Left lobe of liver (tissue), 2 donors: ENCODE results near the gene SIPA1. TPM values are rescaled to one million over a fixed set of nuclear protein-coding genes. Genes with fewer than 3 reads are reported as not detected.
A peak's percentile ranks its signal among the peaks of the same experiment; 100 is the strongest.
"Not testable (repeated sequence)": the region's sequence is repeated elsewhere in the genome, so short reads cannot be mapped to it uniquely, and the experiment has no call there.

Experiments used
- ATAC-seq: fragments of 200-7000 bp; cut with Tn5 transposase; one replicate; pipeline ENCODE4 v1.9.1; 2020; ENCODE audit warnings: mild to moderate bottlenecking, moderate library complexity
- DNase-seq: peaks from one replicate; pipeline ENCODE4 v3.0.0-alpha.2; 2020; ENCODE audit warnings: low spot score
- total RNA-seq: library from RNA; stranded (reverse); gene quantifications from one replicate; pipeline ENCODE4 v1.2.1, GENCODE V29; 2021
- donor health status: DM: no; HTN: no; CAD: no; lungs with moderate emphysema.
- donor health status: DM: no; HTN: yes; CAD: no.

Gene SIPA1
- total RNA-seq, 1 donor from 2014 or later, result 29.5 TPM

DNA sequence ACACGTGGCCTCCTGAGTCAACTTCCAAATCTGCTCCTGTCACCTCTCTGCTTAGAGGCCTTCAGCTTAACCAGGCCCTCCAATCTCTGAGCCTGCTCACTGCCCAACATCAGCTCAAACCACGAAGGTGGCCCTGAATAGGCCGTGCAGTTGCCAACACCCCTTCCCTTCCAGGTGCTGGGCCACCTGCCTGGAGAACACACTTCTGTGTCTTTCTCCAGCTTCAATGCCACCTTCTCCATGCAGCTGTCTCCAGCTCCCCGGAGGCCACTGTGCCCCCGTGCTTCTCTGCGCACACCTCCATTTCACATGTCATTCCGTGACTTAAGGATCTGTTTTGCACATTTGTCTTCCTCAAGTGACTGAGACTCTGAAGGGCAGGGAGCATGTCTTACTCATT, 19.5 kb downstream of the SIPA1 start:
- ATAC-seq (no peak), DNase-seq (no peak)

DNA sequence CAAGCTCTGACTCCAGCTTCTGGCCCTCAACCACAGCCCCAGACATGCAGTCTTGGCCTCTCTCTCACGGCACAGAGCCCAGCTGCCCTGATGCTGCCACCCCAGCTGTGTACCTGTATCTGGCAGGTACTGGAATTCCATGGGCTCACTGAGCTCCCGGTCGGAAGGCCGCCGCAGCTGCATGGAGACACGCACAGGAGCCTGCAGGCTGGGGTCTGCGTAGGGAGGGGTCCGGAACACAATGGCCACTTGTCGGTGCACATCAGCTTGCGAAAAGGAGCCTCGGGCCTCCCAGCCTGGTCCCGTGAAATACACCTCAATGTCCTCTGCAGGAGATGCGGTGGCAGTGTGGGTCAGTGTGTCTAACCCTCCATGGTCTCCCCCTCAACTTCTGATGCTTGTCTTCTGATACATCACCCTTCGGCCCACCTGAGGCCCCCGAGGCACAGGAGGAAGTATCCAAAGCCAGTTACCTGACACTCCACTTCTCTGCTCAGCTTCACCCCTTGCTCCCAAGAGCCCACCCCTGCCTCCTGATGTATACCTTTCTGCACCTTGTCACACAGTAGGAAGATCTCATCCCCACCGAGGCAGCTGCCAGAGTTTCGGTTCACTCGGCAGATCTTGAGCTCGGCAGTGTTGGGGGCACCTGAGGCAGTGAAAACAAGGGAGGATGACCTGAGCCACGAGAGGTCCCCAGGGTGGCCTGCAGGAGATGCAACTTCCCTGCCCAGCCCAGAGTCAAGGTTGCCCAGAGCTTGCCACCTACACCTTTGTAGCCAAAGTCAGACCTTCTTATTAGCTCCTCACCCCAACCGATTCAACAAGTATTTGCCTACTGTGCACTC, 20.5 kb downstream of the SIPA1 start:
- ATAC-seq, result no peak
- no peak for DNase-seq

DNA sequence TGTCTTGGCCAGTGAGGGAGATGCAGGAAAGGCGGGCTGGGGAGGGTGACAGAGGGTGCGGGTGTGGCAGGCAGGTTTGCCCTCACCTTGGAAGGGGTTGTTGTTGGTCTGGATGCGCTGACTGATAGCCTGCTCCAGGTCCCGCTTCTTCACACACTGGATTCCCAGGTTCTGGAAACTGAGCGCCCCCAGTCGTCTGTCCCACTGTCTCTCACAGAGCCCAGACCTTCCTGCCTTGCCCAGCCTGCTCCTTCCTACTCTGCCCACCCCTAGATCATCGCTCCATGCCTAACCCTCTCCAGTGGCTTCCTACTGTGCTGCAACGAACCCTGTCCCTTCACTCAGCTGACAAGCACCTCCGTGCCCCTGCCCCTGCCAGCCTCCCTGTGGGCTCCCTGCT, 22.1 kb downstream of the SIPA1 start:
- ATAC-seq (no peak), DNase-seq (no peak)

DNA sequence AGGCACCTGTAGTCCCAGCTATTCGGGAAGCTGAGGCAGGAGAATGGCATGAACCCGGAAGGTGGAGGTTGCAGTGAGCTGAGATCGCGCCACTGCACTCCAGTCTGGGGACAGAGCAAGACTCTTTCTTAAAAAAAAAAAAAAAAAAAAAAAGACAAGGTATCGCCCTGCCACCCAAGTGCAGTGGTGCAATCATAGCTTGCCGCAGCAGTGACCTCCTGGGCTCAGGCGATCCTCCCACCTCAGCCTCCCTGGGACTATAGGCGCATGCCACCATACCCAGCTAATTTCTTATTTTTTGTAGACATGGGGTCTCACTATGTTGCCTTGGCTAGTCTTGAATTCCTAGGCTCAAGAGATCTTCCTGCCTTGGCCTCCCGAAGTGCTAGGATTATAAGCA, 23.0 kb downstream of the SIPA1 start:
- not testable (repeated sequence) for DNase-seq, ATAC-seq

DNA sequence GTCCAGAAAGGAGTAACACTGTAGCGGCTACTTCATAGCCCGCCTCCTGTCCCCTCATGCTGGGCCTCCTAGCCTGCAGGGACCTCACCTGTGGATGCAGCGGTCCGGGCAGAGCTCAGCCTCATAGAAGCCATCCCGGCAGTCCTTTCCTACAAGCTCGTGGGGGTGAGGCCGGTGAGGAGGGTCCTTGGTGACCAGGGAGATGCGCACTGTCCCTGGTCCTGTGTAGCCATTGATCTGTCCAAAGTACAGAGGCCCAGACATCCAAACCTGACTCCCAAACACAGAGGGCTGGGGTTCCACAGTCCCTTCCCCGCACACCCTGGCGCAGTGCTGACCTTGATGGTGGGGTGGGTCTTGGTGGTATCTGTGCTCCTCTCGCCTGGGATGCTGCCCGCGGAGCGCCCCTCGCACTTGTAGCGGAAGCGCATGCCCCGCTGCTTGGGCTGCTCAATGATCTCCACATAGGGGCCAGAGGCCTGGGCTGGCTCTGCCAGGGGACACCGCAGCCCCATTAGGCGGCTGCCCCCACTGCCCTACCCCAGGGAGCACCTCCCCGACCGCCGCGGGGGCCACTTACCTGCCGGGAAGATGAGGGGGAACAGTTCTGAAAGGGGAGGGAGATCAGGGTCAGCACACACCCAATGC, 23.8 kb downstream of the SIPA1 start:
- peak; percentile 18 for ATAC-seq
- no peak for DNase-seq

DNA sequence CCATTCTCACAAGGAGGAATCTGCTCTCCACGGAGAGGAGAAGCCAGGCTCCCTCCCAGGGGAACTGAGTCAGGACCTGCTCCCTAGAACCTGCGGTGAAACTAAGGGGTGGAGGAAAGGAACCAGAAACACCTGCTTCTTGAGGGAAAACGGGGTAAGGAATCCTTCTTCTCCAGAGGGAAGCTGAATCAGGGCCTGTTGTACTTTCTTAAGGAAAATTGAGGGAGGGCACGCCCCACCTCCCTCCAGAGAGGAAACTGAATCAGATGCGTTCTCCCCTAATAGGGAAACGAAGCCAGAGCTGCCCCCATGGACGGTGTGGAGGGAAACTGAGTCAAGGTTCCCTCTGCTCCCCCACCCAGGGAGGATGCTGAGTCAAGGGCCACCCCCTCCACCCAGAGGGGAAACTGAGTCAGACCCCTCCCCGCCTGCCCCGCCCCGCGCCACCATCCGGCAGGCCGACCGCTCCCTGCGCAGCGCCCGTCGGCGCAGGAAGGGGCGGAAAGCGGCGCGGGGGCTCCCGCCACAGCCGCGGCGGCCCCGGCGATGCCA, 24.4 kb downstream of the SIPA1 start:
- peak; percentile 20 for ATAC-seq
- DNase-seq, result no peak

DNA sequence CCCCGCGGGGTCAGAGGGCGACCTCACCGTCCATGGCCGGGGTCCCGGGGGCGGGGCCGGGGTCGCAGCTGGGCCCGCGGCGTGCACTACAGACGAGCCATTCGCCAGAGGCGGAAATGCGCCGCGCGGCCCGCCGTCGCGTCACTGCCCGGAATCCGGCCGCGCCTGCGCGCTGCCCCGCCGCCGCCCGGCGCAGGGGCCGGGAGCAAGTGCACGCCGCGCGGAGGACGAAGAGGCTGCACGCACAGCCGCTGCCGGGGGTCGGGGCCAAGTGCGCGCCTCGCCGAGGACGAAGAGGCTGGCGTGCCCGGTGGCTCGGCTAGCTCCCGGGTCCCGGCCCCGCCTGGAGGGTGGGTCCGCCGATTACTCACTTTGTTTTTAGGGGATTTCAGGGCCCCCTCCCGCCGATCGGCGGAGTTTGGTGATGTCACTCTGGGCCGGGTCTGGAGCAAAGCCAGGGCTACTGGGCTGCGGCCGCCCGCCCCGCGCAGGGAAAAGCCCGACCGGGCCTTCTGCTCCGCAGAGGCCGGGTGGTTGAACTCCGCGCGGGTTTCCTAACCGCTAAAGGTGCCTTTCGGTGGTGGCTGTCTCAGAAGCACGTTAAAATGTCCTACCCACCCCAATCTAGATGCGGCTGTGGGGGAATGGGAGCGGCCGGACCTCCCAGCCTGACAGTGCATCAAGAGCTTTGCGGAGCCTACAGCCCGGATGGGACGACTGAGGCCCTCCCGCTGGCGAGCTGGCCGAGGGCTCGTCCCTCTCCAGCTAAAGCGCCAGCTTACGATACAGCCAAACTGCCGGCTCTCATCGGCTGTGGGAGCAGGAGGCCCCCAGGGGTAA, 25.1 kb downstream of the SIPA1 start, which contains the start of gene RELA:
TSS of gene RELA (minus strand) at position 118 of the 840 bp plus-strand sequence. CDS start at position 34, 84 bp downstream.
- DNase-seq (peak; percentile 94), ATAC-seq (peak; percentile 89)

DNA sequence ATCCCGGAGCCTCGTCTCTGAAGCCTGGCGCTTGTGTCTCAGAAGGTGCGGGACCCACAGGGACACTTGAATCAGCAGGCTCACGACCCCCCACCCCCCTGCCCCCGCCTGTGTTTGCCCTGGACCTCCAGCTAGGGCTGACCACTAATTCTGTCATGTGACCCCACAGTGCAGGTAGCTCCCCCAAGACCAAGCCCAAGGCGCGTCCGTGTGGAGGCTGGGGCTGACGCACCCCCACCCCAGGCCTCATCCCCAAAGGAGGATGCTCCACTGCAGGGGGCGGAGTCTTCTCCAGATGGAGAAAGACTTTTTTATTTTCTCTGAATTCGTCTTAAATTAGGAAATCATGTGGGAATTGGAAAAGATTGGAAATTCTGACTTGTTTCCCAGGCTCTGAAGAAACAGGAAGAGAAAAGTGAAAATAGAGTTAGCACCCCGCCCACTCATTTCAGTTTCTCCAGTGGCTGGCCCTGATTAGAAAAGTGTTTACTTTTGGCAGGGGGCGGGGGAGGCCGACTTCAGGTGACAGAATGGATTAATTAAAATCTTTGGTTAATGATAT, 25.8 kb downstream of the SIPA1 start:
- ATAC-seq (peak; percentile 25), DNase-seq (no peak)

DNA sequence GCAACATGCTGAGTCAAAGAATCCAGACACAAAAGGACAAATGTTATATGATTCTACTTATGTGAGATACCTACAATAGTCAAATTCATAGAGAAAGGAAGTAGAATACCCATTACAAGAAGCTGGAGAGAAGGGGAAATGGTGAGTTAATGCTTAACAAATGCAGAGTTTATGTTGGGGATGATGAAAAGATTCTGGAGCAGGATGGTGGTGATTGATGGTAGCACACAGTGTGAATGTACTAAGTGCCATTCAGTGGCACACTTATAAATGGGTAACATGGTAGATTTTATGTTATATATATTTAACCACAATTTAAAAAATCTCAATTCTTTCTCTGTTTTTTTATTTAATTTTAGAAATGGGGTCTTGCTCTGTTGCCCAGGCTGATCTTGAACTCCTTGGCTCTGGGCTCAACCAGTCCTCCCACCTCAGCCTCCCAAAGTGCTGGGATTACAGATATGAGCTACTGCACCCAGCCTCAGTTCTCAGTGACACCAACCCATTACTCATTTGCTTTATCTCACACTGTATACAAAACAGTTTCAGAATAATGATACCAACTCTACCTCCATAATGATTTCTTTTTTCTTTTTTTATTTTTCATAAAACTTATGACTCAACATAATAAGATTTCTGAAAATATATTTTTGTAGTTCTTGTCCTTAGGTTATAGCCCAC, 34.4 kb downstream of the SIPA1 start:
- ATAC-seq (no peak), DNase-seq (no peak)

DNA sequence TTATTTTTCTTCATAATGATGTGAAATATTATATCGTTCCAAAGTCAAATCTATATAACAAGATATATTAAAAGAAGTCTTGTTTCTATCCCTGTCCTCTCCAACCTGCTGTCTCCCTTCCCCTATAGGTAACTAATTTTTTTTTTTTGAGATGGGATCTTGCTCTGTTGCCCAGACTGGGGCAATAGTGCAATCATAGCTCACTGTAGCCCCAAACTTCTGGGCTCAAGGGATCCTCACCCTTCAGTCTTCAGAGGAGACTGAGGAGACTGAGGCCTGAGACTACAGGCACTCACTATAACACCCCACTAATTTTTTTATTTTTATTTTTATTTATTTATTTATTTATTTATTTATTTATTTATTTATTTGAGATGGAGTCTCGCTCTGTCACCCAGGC, 35.1 kb downstream of the SIPA1 start:
- no peak for DNase-seq
- no peak for ATAC-seq

DNA sequence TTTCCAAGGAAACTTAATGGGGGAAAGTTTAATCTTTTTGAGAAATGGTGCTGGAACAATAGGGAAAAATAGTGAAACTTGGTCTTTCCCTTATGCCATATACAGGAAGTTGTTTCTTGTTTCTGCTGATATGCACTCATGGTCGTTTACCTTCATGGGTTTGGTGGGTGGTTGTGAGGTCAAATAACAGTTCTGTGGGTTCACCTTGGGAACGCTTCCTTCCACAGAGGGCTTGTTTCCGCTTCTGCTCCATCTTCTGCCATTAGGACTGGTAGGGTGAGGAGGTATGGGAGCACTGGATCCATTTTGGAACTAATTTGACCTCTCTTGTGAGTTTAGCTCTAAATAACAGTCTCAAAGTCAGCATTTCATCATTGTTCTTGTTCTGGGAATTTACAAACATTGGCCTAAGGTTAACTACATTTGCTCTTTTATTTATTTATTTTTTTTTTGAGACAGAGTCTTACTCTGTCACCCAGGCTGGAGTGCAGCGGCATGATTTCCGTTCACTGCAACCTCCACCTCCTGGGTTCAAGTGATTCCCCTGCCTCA, 42.4 kb downstream of the SIPA1 start:
- ATAC-seq (peak; percentile 75), DNase-seq (no peak)

DNA sequence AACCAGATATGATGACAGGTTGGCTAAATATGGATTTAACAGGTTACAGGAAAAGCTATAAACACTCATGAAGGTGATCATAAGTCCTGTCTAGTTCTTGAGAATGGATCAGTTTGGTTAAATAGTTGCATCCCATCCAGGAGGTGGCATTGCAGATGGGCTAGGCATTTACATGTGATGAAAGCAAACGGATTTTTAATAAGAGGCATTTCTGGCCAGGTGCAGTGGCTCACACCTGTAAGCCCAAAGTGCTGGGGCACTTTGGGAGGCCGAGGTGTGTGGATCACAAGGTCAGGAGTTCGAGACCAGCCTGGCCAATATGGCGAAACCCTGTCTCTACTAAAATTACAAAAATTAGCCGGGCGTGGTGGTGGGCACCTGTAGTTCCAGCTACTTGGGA, 45.6 kb downstream of the SIPA1 start:
- DNase-seq, ATAC-seq: not testable (repeated sequence)

DNA sequence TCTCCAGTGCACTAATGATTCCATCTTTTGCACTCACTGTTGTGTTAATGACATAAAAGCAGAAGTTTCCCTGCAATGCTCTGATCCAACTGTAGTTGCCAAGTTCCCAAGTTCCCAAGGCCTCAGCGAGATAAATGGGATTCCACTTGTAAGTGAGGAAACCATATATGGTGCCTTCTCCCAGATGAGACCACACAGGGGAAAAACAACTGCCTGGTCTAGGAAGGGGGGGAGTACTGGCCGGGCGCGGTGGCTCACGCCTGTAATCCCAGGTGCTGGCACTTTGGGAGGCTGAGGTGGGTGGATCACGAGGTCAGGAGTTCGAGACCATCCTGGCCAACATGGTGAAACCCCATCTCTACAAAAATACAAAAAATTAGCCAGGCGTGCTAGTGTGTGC, 48.1 kb downstream of the SIPA1 start:
- ATAC-seq, result no peak
- DNase-seq, result no peak

DNA sequence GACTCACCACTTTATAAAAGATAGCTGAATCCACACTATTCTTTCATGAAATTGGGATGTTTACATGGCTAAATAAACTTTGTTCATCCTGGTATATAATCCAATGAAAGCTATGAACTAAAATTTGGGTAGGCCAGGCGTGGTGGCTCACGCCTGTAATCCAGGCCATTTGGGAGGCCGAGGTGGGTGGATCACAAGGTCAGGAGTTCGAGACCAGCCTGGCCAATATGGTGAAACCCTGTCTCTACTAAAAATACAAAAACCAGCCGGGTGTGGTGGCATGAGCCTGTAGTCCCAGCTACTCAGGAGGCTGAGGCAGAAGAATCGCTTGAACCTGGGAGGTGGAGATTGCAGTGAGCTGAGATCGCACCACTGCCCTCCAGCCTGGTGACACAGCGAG, 53.9 kb downstream of the SIPA1 start:
- not testable (repeated sequence) for ATAC-seq, DNase-seq

DNA sequence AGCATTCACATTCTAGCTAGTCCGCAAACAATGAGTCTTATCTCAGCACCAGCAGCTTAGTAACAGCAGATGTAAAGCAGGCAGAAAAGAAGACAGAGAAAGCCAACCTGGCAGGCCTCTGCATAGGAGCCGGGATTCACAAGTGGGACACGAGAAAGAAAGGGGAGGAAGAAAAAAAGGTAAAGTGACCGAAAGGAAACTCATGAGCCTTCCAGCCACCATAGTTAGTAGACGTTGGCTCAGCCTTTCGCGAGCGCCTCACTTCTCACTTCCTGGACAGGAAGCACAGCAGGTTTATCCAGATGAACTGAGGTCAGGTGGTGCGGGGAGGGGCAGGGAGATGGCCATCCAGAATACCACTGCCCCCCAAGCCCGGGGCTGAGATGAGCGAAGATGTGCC, 54.5 kb downstream of the SIPA1 start:
- no peak for ATAC-seq

DNA sequence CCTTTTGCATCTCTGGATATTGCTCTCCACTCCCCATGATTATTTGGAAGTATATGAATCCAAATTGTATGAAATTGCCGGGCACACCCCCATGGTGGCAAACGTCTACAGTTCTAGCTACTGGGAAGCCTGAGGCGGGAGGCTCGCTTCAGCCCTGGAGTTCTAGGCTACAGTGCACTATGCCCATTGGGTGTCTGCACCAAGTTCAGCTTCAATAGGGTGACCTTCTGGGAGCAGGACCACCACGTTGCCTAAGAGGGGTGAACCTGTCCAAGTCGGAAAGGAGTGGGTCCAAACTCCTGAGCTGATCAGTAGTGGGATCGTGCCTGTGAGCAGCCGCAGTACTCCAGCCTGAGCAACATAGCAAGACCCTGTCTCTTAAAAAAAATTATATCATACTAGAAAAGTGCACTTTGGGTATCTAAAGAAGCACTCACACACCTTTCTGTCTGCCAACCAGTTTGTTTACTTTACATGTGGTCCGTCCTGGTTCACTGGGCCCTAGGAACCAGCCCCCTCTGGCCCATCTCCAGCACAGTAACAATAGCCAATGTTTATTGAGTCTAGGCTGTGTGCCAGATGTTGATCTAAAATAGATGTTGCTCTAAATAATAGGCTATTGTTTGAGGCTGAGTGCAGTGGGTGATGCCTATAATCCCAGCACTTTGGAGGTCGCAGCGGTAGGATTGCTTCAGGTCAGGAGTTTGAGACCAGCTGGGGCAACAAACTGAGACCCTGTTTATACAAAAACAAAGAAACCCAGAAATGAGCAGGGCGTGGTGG, 57.7 kb downstream of the SIPA1 start:
- peak; percentile 52 for DNase-seq
- ATAC-seq, result peak; percentile 41

More for the DNA sequence above, 54.5 kb downstream of the SIPA1 start:
- DNase-seq, result no peak

DNA sequence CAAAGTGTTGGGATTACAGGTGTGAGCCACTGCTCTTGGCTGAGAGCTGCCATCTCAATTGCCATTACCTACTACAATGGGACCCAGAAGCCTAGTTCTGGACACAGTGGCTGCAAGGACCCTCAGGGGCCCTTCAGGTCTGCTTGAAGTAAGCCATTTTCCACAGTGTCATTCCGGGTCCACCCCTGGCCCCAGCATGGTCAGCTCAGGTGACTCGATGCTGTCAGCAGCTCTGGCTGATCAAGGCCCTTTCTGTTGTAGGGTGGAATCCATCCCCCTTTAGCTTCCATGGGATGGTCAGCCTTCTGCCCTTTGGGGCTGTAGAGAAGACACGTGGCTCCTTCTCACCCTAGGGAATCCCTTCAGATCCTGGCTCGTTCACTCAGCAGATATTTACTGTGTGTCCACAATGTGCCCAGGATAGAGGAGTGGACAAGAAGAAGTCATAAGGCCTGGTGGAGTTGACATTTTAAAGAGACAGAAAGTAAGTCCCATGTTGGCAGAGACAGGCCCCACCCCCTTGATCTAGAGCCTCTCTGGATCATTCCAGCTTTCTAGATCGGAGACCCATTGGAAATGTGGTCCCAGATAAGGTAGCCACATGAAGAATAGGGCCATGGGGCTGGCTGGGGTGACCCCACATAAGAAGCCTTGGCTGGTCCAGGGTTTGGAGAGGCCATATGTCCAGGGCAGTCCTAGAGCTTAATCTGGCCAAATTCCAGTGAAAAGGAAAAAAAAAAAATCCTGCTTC, 59.1 kb downstream of the SIPA1 start:
- no peak for ATAC-seq
- no peak for DNase-seq

DNA sequence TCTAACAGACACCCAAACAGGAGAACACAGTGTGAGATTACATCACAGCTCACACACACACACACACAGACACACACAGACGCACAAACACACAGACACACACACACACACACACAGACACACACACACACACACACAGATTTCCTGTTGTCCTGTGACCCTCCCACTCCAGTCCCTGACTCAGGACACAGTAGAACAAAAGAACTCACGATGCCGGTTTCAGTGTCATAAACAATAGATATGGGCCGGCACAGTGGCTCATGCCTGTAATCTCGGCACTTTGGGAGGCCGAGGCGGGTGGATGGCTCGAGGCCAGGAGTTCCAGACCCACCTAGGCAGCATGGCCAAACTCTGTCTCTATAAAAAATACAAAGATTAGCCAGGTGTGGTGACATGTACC, 60.3 kb downstream of the SIPA1 start:
- ATAC-seq (peak; percentile 61), DNase-seq (no peak)
